ENCODE data around the gene SIX4. TPM values are rescaled to one million over a fixed set of nuclear protein-coding genes. Genes with fewer than 3 reads are reported as not detected.

SIX4 gene
- total RNA-seq, 1 experiment from 2014 or later, result 13.6 TPM

DNA sequence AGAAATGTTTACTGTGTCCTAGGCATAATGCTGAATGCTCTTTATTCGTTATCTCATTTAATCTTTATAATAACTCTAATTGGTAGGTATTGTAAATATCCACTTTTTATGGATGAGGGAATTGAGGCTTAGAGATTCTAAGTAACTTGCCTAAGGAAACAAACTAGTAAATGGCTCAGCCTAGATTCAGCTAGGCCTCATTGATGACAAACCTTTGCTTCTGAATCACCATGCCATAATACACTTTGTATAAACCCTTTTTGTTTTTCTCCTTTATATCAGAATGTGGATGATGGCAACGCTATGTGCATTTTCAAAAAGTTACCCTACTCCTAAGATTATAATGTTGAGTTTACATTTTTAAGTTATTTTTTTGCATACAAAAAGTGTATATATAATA lies 44.5 kb upstream of the SIX4 start:
- H3K4me3 ChIP-seq (ENCODE audit: low read depth, low read length, poor library complexity, severe bottlenecking), result no peak overlapping the region
- H3K36me3 ChIP-seq (ENCODE audit: insufficient read depth, low read length, poor library complexity, severe bottlenecking), result no peaks in the 10 kb centered on the region
- CTCF ChIA-PET, result no interaction called here
- TF ChIP-seq CTCF (conservative IDR thresholded peaks at IDR 0.05; ENCODE audit: low read depth, low read length) (no peak), EZH2 (IDR thresholded peaks at IDR 0.05; ENCODE audit: borderline replicate concordance, low read depth, low read length, poor library complexity, severe bottlenecking) (no peak)
- DNase-seq (ENCODE audit: low spot score), result no peak
- POLR2A ChIA-PET (ENCODE audit: low non-redundant PET), result no interaction called here
- H3K27me3 ChIP-seq (replicated peaks; ENCODE audit: insufficient read depth, low read depth, low read length, poor library complexity), result no peaks in the 10 kb centered on the region
- BruUV-seq (replicated peaks), result no TSS peak
- intact Hi-C loops (cut with micrococcal nuclease; ENCODE audit: unreplicated experiment), result no loop called here
- H3K9me3 ChIP-seq (ENCODE audit: low read depth, low read length, poor library complexity, severe bottlenecking), result no peaks in the 10 kb centered on the region
- H3K4me1 ChIP-seq (ENCODE audit: insufficient read depth, low read length, poor library complexity, severe bottlenecking), result peaks cover 8% of the 10 kb centered on the region
- H3K27ac ChIP-seq (ENCODE audit: low read depth, low read length, poor library complexity, severe bottlenecking), result no peak overlapping the region

DNA sequence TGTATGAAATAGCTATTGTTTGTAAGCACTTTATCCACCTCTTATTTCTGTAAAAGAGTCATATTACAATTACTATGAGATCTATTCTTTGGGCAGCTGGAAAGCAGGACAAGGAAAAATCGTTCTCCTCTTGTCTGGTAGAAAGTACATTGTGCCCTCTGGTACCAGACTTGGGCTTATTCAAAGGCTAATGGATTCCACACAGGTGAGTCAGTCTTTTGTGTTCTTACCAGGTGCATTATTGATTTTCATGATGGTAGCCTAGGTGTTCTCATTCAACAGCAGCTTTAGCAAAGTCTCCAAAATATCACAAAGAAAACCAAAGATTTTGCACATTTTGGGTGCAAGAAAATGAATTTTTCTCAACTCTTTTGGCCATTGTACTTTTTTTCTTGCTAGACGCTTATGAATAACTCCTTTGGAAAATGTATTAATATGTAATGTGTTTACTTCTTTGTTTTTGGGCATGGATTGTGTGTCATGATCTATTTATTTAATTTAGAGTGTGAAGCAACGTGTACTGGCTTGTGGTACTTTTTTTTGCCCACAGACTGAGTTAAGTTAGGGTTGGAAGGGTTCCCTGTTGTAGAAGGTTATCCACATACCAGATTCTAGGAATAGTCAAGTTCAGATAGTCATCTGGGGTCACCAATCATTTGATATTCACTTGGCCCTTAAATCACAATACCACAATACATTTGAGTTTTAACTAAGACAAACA lies 36.7 kb upstream of the SIX4 start:
- Histone ChIP-seq H3K36me3 (ENCODE audit: insufficient read depth, low read length, poor library complexity, severe bottlenecking) (no peaks in the 10 kb centered on the region), H3K4me1 (ENCODE audit: insufficient read depth, low read length, poor library complexity, severe bottlenecking) (peaks cover 61% of the 10 kb centered on the region), H3K4me3 (ENCODE audit: low read depth, low read length, poor library complexity, severe bottlenecking) (no peak overlapping the region), H3K27ac (ENCODE audit: low read depth, low read length, poor library complexity, severe bottlenecking) (no peak overlapping the region), H3K9me3 (ENCODE audit: low read depth, low read length, poor library complexity, severe bottlenecking) (no peaks in the 10 kb centered on the region), H3K27me3 (replicated peaks; ENCODE audit: insufficient read depth, low read depth, low read length, poor library complexity) (no peaks in the 10 kb centered on the region)
- DNase-seq (ENCODE audit: low spot score), result no peak
- no TSS peak for BruUV-seq (replicated peaks)
- intact Hi-C loops (cut with micrococcal nuclease; ENCODE audit: unreplicated experiment), result no loop called here
- TF ChIP-seq EZH2 (IDR thresholded peaks at IDR 0.05; ENCODE audit: borderline replicate concordance, low read depth, low read length, poor library complexity, severe bottlenecking), result no peak
- TF ChIP-seq CTCF (conservative IDR thresholded peaks at IDR 0.05; ENCODE audit: low read depth, low read length), result no peak
- ChIA-PET CTCF (no interaction called here), POLR2A (ENCODE audit: low non-redundant PET) (no interaction called here)

GRCh38 chr14:60760209-60760608 lies 36.1 kb upstream of the SIX4 start:
- no peak overlapping the region for H3K27ac ChIP-seq (ENCODE audit: low read depth, low read length, poor library complexity, severe bottlenecking)
- no peak overlapping the region for H3K4me3 ChIP-seq (ENCODE audit: low read depth, low read length, poor library complexity, severe bottlenecking)
- no TSS peak for BruUV-seq (replicated peaks)
- intact Hi-C loops (cut with micrococcal nuclease; ENCODE audit: unreplicated experiment), result no loop called here
- no peaks in the 10 kb centered on the region for H3K27me3 ChIP-seq (replicated peaks; ENCODE audit: insufficient read depth, low read depth, low read length, poor library complexity)
- ChIA-PET CTCF (no interaction called here), POLR2A (ENCODE audit: low non-redundant PET) (no interaction called here)
- peaks cover 61% of the 10 kb centered on the region for H3K4me1 ChIP-seq (ENCODE audit: insufficient read depth, low read length, poor library complexity, severe bottlenecking)
- H3K9me3 ChIP-seq (ENCODE audit: low read depth, low read length, poor library complexity, severe bottlenecking), result no peaks in the 10 kb centered on the region
- no peak for DNase-seq (ENCODE audit: low spot score)
- TF ChIP-seq CTCF (conservative IDR thresholded peaks at IDR 0.05; ENCODE audit: low read depth, low read length) (no peak), EZH2 (IDR thresholded peaks at IDR 0.05; ENCODE audit: borderline replicate concordance, low read depth, low read length, poor library complexity, severe bottlenecking) (no peak)
- no peaks in the 10 kb centered on the region for H3K36me3 ChIP-seq (ENCODE audit: insufficient read depth, low read length, poor library complexity, severe bottlenecking)

Measured in A673 (cell line).